Measurements from ENCODE around the gene TIMM13.

- TF ChIP-seq CTCF (IDR thresholded peaks at IDR 0.05) = no peak
- TF ChIP-seq POLR2A (IDR thresholded peaks at IDR 0.05) = no peak
- TF ChIP-seq POLR2AphosphoS5 (IDR thresholded peaks at IDR 0.05; ENCODE audit: insufficient read depth in 1 of 2, low read depth in 1 of 2) = no peak
Measured at GRCh38 chr19:2398735-2399305, 28.6 kb downstream of the TIMM13 start.

All from vagina (tissue), 2 donors.